OCI-LY7 (cell line): ENCODE measurements around the gene MACF1. TPM values are rescaled to one million over a fixed set of nuclear protein-coding genes. Genes with fewer than 3 reads are reported as not detected.

Experiments
- BruUV-seq: library from RNA; stranded (reverse); fragments of 400-500 nt; replicated peaks from 2 replicates; lab custom pipeline; 2021; lab: Mats Ljungman, UMichigan
- CTCF ChIA-PET: fragments of 300-600 bp; sonication (Branson Sonifier 250); formaldehyde crosslinking; loops from one replicate; lab custom pipeline; 2022; ENCODE audit warnings: antibody characterized with exemption; ENCODE audit not compliant: unreplicated experiment; lab: Charles Lee
- POLR2A ChIA-PET: fragments of 300-600 bp; sonication (Branson Sonifier 250); formaldehyde crosslinking; loops from one replicate; lab custom pipeline; 2022; ENCODE audit warnings: antibody characterized with exemption; lab: Charles Lee
- DNase-seq: peaks from one replicate; pipeline ENCODE4 v3.0.0-alpha.2; 2015; ENCODE audit warnings: low spot score
- H2AFZ ChIP-seq: fragments of 200-600 bp; sonication (generic), shearing (Covaris generic); 2 replicates; pipeline ENCODE4 v1.6.1; 2014; ENCODE audit warnings: mild to moderate bottlenecking, antibody characterized with exemption, low read length, moderate library complexity
- H3K27ac ChIP-seq: fragments of 200-600 bp; sonication (generic); 2 replicates; pipeline ENCODE4 v1.5.1; 2014; ENCODE audit warnings: mixed run types, low read depth, mild to moderate bottlenecking, moderate library complexity, low read length, inconsistent platforms; ENCODE audit not compliant: poor library complexity, severe bottlenecking
- H3K36me3 ChIP-seq: fragments of 200-600 bp; sonication (generic); 2 replicates; pipeline ENCODE4 v1.6.1; 2014; ENCODE audit warnings: mild to moderate bottlenecking, antibody characterized with exemption, low read length, moderate library complexity, mixed read lengths; ENCODE audit not compliant: insufficient read depth
- H3K4me1 ChIP-seq: fragments of 200-600 bp; sonication (generic); 2 replicates; pipeline ENCODE4 v1.5.1; 2014; ENCODE audit warnings: mild to moderate bottlenecking, low read length; ENCODE audit not compliant: insufficient read depth, poor library complexity, severe bottlenecking
- H3K4me2 ChIP-seq: fragments of 200-600 bp; sonication (generic); 2 replicates; pipeline ENCODE4 v1.6.1; 2014; ENCODE audit warnings: mild to moderate bottlenecking, low read length
- H3K4me3 ChIP-seq: fragments of 200-600 bp; sonication (generic); 2 replicates; pipeline ENCODE4 v1.5.1; 2014; ENCODE audit warnings: mild to moderate bottlenecking, low read depth, low read length; ENCODE audit not compliant: poor library complexity, severe bottlenecking
- H3K79me2 ChIP-seq: fragments of 200-600 bp; sonication (generic); 2 replicates; pipeline ENCODE4 v1.6.1; 2016; ENCODE audit warnings: low read depth, mild to moderate bottlenecking, low read length, moderate library complexity, mixed read lengths; ENCODE audit not compliant: insufficient read depth
- H3K9me2 ChIP-seq: fragments of 200-600 bp; sonication (generic); 2 replicates; pipeline ENCODE4 v1.6.1; 2016; ENCODE audit warnings: mild to moderate bottlenecking, low read length, mixed read lengths; ENCODE audit not compliant: insufficient read depth
- H3K9me3 ChIP-seq: fragments of 200-600 bp; sonication (generic); 2 replicates; pipeline ENCODE4 v1.6.1; 2014; ENCODE audit warnings: mild to moderate bottlenecking, mixed run types, low read length, mixed read lengths
- H4K20me1 ChIP-seq: fragments of 200-600 bp; sonication (generic); 2 replicates; pipeline ENCODE4 v1.6.1; 2014; ENCODE audit warnings: mild to moderate bottlenecking, antibody characterized with exemption, low read length, moderate library complexity, mixed read lengths; ENCODE audit not compliant: insufficient read depth
- EZH2phosphoT487 ChIP-seq: fragments of 200-600 bp; sonication (generic); IDR thresholded peaks from 2 replicates; pipeline ENCODE4 v1.6.1; 2018; ENCODE audit warnings: low read depth, borderline replicate concordance, mild to moderate bottlenecking, mixed run types, antibody characterized with exemption, low read length, moderate library complexity, mixed read lengths
- intact Hi-C: fragments of 100-400 bp; cut with micrococcal nuclease; formaldehyde crosslinking; loops from one replicate; pipeline ENCODE4 v1.10.0; 2022; ENCODE audit not compliant: unreplicated experiment
- total RNA-seq, 2 experiments: library from RNA; depleted of rRNA in 1 of 2; stranded (reverse); fragments of >200 nt in 1 of 2; shearing (Covaris generic) in 1 of 2; gene quantifications; 2 replicates each; pipeline ENCODE4 v1.2.3, GENCODE V29; 2014 to 2022
- TF ChIP-seq, protein P1 (sequence below): fragments of 200-600 bp; sonication (generic); conservative IDR thresholded peaks from 2 replicates; pipeline ENCODE4 v1.5.1; 2014; ENCODE audit warnings: mild to moderate bottlenecking, antibody characterized with exemption, low read length, moderate library complexity, mixed read lengths

Gene MACF1
- total RNA-seq, 2 experiments from 2014 or later: 211 to 220 TPM

GRCh38 chr1:39348278-39348677 lies 143.8 kb downstream of the MACF1 start:
- CTCF ChIA-PET: no interaction called here
- peaks cover 86% of the 10 kb centered on the region for H3K36me3 ChIP-seq
- no peaks in the 10 kb centered on the region for H4K20me1 ChIP-seq
- H3K4me2 ChIP-seq: no peak overlapping the region
- H3K9me2 ChIP-seq: no peaks in the 10 kb centered on the region
- BruUV-seq: no TSS peak
- no peak for DNase-seq
- no peaks in the 10 kb centered on the region for H3K9me3 ChIP-seq
- TF ChIP-seq EZH2phosphoT487: no peak
- TF ChIP-seq, protein P1, sequence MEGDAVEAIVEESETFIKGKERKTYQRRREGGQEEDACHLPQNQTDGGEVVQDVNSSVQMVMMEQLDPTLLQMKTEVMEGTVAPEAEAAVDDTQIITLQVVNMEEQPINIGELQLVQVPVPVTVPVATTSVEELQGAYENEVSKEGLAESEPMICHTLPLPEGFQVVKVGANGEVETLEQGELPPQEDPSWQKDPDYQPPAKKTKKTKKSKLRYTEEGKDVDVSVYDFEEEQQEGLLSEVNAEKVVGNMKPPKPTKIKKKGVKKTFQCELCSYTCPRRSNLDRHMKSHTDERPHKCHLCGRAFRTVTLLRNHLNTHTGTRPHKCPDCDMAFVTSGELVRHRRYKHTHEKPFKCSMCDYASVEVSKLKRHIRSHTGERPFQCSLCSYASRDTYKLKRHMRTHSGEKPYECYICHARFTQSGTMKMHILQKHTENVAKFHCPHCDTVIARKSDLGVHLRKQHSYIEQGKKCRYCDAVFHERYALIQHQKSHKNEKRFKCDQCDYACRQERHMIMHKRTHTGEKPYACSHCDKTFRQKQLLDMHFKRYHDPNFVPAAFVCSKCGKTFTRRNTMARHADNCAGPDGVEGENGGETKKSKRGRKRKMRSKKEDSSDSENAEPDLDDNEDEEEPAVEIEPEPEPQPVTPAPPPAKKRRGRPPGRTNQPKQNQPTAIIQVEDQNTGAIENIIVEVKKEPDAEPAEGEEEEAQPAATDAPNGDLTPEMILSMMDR: no peak
- H2AFZ ChIP-seq: no peak overlapping the region
- H3K4me1 ChIP-seq: no peaks in the 10 kb centered on the region
- POLR2A ChIA-PET: interaction anchor here (0.6 kb wide), 1 partner anchor 56 kb away, joined by 3 read pairs; no protein-coding TSS in a partner anchor
- H3K27ac ChIP-seq: no peak overlapping the region
- no peaks in the 10 kb centered on the region for H3K79me2 ChIP-seq
- intact Hi-C loops: no loop called here
- H3K4me3 ChIP-seq: no peak overlapping the region

- intact Hi-C loops: no loop called here
- no peaks in the 10 kb centered on the region for H3K9me2 ChIP-seq
- DNase-seq: no peak
- no peak overlapping the region for H3K27ac ChIP-seq
- peaks cover 97% of the 10 kb centered on the region for H3K36me3 ChIP-seq
- H3K9me3 ChIP-seq: no peaks in the 10 kb centered on the region
- H2AFZ ChIP-seq: no peak overlapping the region
- POLR2A ChIA-PET: no interaction called here
- no peaks in the 10 kb centered on the region for H3K79me2 ChIP-seq
- H3K4me3 ChIP-seq: no peak overlapping the region
- CTCF ChIA-PET: no interaction called here
- H4K20me1 ChIP-seq: no peaks in the 10 kb centered on the region
- no TSS peak for BruUV-seq
- no peak overlapping the region for H3K4me2 ChIP-seq
- no peaks in the 10 kb centered on the region for H3K4me1 ChIP-seq
- TF ChIP-seq EZH2phosphoT487: no peak
Observed at GRCh38 chr1:39352881-39353280, 148.4 kb downstream of the MACF1 start.

DNA sequence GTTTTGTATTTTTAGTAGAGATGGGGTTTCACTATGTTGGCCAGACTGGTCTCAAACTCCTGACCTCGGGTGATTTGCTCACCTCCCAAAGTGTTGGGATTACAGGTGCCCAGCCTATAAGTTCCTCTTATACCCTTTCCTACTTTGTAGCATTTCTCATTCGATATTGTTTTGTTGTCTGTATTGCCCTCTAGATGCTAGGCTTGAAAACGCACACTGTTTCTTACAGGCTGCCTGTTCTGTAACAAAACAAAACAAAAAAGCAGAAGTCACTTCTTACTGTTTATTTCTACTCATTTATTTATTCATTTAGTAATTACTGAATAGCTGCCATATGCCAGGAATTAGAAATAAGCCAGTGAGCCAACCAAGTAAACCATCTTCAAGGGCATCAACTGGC lies 150.1 kb downstream of the MACF1 start:
- POLR2A ChIA-PET: interaction anchor here (0.6 kb wide), 1 partner anchor 123 kb away, joined by 3 read pairs; no protein-coding TSS in a partner anchor
- no peaks in the 10 kb centered on the region for H3K4me1 ChIP-seq

More for the DNA sequence above, 150.1 kb downstream of the MACF1 start:
- no peak overlapping the region for H3K4me3 ChIP-seq
- TF ChIP-seq, protein P1: peak; percentile 44; the same call in 1 of the 2 replicates
- TF ChIP-seq EZH2phosphoT487: no peak
- CTCF ChIA-PET: no interaction called here
- DNase-seq: peak; percentile 10
- H3K36me3 ChIP-seq: peaks cover 97% of the 10 kb centered on the region
- no peak overlapping the region for H3K4me2 ChIP-seq
- no peaks in the 10 kb centered on the region for H3K79me2 ChIP-seq
- H2AFZ ChIP-seq: no peak overlapping the region
- H4K20me1 ChIP-seq: no peaks in the 10 kb centered on the region
- H3K27ac ChIP-seq: no peak overlapping the region
- no TSS peak for BruUV-seq
- H3K9me2 ChIP-seq: no peaks in the 10 kb centered on the region
- no peaks in the 10 kb centered on the region for H3K9me3 ChIP-seq
- intact Hi-C loops: no loop called here
